A673 (cell line): ENCODE results near the gene MYO1C. TPM values are rescaled to one million over a fixed set of nuclear protein-coding genes. Genes with fewer than 3 reads are reported as not detected.

Experiments
- BruUV-seq: library from RNA; stranded (reverse); fragments of 400-500 nt; replicated peaks from 2 replicates; lab custom pipeline; 2021; lab: Mats Ljungman, UMichigan
- CTCF ChIA-PET: fragments of 300-600 bp; sonication (Branson Sonifier 250); formaldehyde crosslinking; loops from one replicate; lab custom pipeline; 2022; ENCODE audit warnings: antibody characterized with exemption; lab: Charles Lee
- POLR2A ChIA-PET: fragments of 300-600 bp; sonication (Branson Sonifier 250); formaldehyde crosslinking; loops from one replicate; lab custom pipeline; 2022; ENCODE audit warnings: antibody characterized with exemption; ENCODE audit not compliant: low non-redundant PET; lab: Charles Lee
- DNase-seq: peaks from one replicate; pipeline ENCODE4 v3.0.0-alpha.2; 2015; ENCODE audit warnings: low spot score
- H3K27ac ChIP-seq: fragments of 200-600 bp; sonication (generic); 2 replicates; pipeline ENCODE4 v1.5.1; 2016; ENCODE audit warnings: mixed run types, low read depth, mild to moderate bottlenecking, mixed read lengths, antibody characterized with exemption, low read length; ENCODE audit not compliant: poor library complexity, severe bottlenecking
- H3K27me3 ChIP-seq: fragments of 200-600 bp; sonication (generic); replicated peaks from 2 replicates; pipeline ENCODE4 v1.6.1; 2017; ENCODE audit warnings: mixed run types, low read depth, mild to moderate bottlenecking, mixed read lengths, antibody characterized with exemption, low read length; ENCODE audit not compliant: insufficient read depth, poor library complexity
- H3K36me3 ChIP-seq: fragments of 200-600 bp; sonication (generic); 2 replicates; pipeline ENCODE4 v1.6.1; 2016; ENCODE audit warnings: mixed run types, mild to moderate bottlenecking, mixed read lengths, antibody characterized with exemption, low read length; ENCODE audit not compliant: insufficient read depth, poor library complexity, severe bottlenecking
- H3K4me1 ChIP-seq: fragments of 200-600 bp; sonication (generic); 2 replicates; pipeline ENCODE4 v1.6.1; 2017; ENCODE audit warnings: mixed run types, mild to moderate bottlenecking, mixed read lengths, antibody characterized with exemption, low read length; ENCODE audit not compliant: insufficient read depth, poor library complexity, severe bottlenecking
- H3K4me3 ChIP-seq: fragments of 200-600 bp; sonication (generic); 2 replicates; pipeline ENCODE4 v1.5.1; 2016; ENCODE audit warnings: low read depth, mixed run types, mild to moderate bottlenecking, mixed read lengths, low read length; ENCODE audit not compliant: poor library complexity, severe bottlenecking
- H3K9me3 ChIP-seq: fragments of 200-600 bp; sonication (generic); 2 replicates; pipeline ENCODE4 v1.6.1; 2016; ENCODE audit warnings: mixed run types, low read depth, mild to moderate bottlenecking, mixed read lengths, antibody characterized with exemption, low read length; ENCODE audit not compliant: poor library complexity, severe bottlenecking
- EZH2 ChIP-seq: fragments of 200-600 bp; sonication (generic); IDR thresholded peaks from 2 replicates; pipeline ENCODE4 v1.6.1; 2017; ENCODE audit warnings: borderline replicate concordance, low read depth, mild to moderate bottlenecking, mixed read lengths, antibody characterized with exemption, low read length; ENCODE audit not compliant: poor library complexity, severe bottlenecking
- intact Hi-C: fragments of 100-400 bp; cut with micrococcal nuclease; formaldehyde crosslinking; loops from one replicate; pipeline ENCODE4 v1.10.0; 2022; ENCODE audit not compliant: unreplicated experiment
- total RNA-seq: library from RNA; stranded (reverse); gene quantifications from 2 replicates; pipeline ENCODE4 v1.2.3, GENCODE V29; 2021
- TF ChIP-seq, protein P1 (sequence below): fragments of 300-800, 200-600 bp; sonication (generic); conservative IDR thresholded peaks from 2 replicates; pipeline ENCODE4 v1.5.1; 2017; ENCODE audit warnings: low read depth, mild to moderate bottlenecking, antibody characterized with exemption, low read length, moderate library complexity, mixed read lengths

Gene MYO1C
- total RNA-seq, 1 experiment from 2014 or later = 103 TPM

GRCh38 chr17:1475321-1475854 is 17.1 kb downstream of the MYO1C start:
- TF ChIP-seq, protein P1, sequence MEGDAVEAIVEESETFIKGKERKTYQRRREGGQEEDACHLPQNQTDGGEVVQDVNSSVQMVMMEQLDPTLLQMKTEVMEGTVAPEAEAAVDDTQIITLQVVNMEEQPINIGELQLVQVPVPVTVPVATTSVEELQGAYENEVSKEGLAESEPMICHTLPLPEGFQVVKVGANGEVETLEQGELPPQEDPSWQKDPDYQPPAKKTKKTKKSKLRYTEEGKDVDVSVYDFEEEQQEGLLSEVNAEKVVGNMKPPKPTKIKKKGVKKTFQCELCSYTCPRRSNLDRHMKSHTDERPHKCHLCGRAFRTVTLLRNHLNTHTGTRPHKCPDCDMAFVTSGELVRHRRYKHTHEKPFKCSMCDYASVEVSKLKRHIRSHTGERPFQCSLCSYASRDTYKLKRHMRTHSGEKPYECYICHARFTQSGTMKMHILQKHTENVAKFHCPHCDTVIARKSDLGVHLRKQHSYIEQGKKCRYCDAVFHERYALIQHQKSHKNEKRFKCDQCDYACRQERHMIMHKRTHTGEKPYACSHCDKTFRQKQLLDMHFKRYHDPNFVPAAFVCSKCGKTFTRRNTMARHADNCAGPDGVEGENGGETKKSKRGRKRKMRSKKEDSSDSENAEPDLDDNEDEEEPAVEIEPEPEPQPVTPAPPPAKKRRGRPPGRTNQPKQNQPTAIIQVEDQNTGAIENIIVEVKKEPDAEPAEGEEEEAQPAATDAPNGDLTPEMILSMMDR = no peak
- TF ChIP-seq EZH2 = no peak
- Histone ChIP-seq H3K27me3 (no peaks in the 10 kb centered on the region), H3K36me3 (peaks cover 42% of the 10 kb centered on the region), H3K4me3 (no peak overlapping the region), H3K9me3 (no peaks in the 10 kb centered on the region), H3K27ac (no peak overlapping the region), H3K4me1 (peaks cover 9% of the 10 kb centered on the region)
- POLR2A ChIA-PET = no interaction called here
- no TSS peak for BruUV-seq
- intact Hi-C loops = no loop called here
- CTCF ChIA-PET = no interaction called here
- DNase-seq = no peak

DNA sequence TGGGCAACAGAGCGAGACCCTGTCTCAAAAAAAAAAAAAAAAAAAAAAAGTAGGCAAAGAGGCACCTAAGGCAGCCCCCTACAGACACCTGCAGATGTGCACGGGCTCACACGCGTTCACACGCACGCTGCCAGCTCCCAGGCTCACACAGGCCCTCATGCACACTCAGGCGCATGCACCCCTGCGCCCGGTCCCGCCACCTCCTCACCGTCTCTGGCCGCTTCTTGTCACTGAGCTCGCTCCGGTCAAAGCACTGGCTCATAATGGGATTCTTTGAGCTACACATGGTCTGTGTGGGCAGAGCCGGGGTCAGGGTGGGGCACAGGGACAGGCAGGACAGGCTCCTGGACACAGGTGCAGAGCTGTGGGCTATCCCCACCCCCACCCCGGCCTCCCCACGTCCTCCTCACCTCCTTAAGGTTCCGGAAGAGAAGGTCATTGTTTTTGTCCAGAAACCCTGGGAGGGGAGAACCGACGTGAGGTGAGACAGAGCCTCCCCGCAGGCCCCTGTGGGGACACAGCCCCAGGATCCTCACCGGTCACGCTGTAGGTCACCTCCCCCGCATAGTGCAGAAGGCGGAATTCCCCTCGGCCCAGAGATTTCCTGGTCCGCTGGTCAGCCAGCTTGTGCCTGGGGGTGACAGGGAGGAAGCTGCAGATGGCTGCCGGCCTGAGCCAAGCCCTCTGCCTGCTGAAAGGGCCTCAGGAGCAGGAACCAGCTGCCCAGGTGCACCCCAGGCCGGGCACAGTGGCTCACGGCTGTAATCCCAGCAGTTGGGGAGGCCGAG is 17.9 kb downstream of the MYO1C start:
- Histone ChIP-seq H3K27me3 (no peaks in the 10 kb centered on the region), H3K4me1 (peaks cover 14% of the 10 kb centered on the region), H3K36me3 (peaks cover 46% of the 10 kb centered on the region), H3K27ac (no peak overlapping the region), H3K9me3 (no peaks in the 10 kb centered on the region), H3K4me3 (no peak overlapping the region)
- no peak for TF ChIP-seq EZH2
- TF ChIP-seq, protein P1 = no peak
- no TSS peak for BruUV-seq
- intact Hi-C loops = no loop called here
- CTCF ChIA-PET = no interaction called here
- POLR2A ChIA-PET = no interaction called here
- DNase-seq = no peak

DNA sequence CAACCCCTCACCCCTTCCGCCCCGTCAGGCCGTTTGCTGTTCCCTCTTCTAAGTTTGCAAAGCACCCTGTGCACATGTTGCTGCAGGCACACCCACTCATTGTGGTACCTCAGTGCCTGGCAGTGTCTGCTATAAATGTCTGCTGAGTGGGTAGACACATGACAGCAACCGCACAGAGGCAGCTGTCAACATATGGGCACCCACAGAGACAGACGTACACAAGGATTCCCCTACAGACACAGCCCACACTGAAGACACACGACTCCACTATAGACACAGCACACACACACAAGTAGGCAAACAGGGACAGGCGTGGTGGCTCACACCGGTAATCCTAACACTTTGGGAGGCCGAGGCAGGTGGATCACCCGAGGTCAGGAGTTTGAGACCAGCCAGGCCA is 18.6 kb downstream of the MYO1C start:
- no peak for TF ChIP-seq EZH2
- TF ChIP-seq, protein P1 = no peak
- peaks cover 14% of the 10 kb centered on the region for H3K4me1 ChIP-seq
- no peaks in the 10 kb centered on the region for H3K9me3 ChIP-seq
- CTCF ChIA-PET = no interaction called here
- peaks cover 39% of the 10 kb centered on the region for H3K36me3 ChIP-seq
- H3K4me3 ChIP-seq = no peak overlapping the region
- intact Hi-C loops = no loop called here
- no peaks in the 10 kb centered on the region for H3K27me3 ChIP-seq
- H3K27ac ChIP-seq = no peak overlapping the region
- no TSS peak for BruUV-seq
- POLR2A ChIA-PET = no interaction called here
- DNase-seq = no peak
